Hippocampal formation (tissue), 2 donors: ENCODE data around the gene BTK.
"Not testable (repeated sequence)": the region's sequence is repeated elsewhere in the genome, so short reads cannot be mapped to it uniquely, and the experiment has no call there.

Source experiments
- DNase-seq, 2 donors: peaks; one replicate each; lab custom pipeline; 2025; lab: John Stamatoyannopoulos, UW

BTK gene

DNA sequence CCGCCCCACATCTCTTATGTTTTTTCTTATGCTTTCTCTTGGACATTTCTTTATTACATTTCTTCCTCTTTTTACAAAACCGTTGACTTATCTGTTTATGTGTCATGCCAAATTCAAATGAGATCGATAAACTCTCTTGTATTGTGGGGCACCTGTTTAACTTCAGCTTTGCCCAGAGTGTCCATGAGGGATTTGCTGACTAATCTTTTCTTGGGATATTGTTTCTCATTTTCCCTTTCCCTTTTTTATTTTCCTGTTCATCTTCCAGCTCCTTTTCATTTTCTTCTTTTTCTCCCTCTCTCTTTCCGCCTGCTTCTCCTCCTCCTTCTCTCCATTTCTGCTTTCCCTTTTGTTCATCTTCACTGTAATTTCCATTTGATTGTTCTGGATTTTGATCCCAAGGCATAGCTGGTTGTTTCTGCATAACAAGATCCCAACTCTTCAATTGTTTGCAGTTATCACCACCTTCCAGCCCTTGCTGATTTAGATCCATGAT is 48.2 kb downstream of the BTK start:
- DNase-seq, result no peak

DNA sequence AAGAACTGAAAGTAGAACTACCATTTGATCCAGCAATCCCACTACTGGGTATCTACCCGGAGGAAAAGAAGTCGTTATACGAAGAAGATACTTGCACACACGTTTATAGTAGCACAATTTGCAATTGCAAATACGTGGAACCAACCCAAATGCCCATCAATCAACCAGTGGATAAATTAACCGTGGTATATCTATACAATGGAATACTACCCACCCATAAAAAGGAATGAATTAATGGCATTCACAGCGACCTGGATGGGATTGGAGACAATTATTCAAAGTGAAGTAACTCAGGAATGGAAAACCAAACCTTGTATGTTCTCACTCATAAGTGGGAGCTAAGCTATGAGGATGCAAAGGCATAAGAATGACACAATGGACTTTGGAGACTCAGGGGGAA is 51.7 kb downstream of the BTK start:
- not testable (repeated sequence) for DNase-seq

DNA sequence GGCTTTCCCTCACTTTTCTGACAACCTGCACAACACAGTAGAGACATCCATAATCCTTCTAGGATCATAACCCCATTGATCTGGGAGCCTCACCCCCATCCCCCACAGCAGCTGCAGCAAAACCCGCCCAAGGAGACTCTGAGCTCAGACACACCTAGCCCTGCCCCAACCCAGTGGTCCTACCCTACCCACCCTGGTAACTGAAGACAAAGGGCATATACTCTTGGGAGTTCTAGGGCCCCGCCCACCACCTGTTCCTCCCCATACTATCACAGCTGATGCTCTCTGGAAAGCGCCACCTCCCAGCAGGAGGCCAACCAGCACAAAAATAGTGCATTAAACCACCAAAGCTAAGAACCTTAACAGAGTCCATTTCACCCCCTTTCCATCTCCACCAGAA is 59.4 kb downstream of the BTK start:
- DNase-seq, result not testable (repeated sequence)

DNA sequence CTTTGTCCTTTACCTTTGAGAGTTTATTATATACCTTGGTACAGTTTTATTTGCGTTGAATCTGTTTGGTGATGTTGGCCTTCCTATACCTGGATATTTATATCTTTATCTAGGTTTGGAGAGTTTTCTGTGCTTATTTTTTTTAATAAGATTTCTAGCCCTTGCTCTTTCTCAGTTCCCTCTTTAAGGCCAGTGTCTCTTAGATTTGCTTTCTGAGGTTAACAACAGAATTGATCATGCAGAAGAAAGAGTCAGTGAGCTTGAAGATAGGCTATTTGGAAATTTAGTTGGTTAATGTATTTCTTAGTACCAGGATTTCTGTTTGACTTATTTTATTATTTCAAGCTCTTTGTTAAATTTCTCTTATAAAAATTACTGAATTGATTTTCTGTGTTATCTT is 82.2 kb downstream of the BTK start:
- no peak for DNase-seq
